Inferior parietal cortex (tissue), 1 donor: ENCODE measurements around the gene FSD1.

Experiments used
- DNase-seq: peaks from one replicate; pipeline ENCODE4 v3.0.0-alpha.2; 2016; ENCODE audit errors: extremely low spot score

The FSD1 gene

DNA sequence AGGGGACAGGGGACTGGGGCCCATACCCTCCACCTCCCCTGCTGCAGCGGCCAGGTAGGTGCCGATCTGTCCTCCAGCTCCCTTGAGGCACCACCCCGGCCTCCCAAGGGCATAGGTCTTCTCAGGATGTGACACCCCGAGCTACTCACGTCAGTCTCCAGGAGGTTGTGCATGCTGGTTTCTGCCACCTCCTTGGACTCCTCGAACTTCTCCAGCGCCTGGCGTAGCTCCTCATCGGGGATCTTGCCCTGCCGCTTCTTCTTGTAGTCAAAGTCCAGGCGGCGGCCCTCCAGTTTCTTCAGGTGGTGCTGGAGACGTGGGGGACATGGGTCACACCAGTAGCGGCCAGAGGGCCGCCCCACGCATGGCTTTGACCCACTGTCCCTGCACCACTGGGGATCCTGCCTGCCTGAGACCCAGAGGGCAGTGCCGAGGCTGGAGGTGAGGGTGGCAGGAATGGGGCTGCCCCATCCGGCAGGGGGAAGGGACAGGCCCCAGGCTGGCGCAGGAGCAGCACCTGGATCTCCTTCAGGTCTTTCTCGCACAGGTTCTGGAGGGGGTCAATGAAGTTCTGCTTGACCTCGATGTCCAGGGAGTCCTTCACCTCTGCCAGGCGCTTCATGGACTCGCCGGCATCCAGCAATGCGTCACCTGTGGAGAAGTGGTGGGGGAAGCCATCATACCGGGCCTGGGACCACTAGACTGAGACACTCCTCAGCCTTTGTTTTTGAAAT, 59.3 kb downstream of the FSD1 start:
- DNase-seq: no peak

- no peak for DNase-seq
Observed at GRCh38 chr19:4365341-4365740, 60.9 kb downstream of the FSD1 start.

- no peak for DNase-seq
Observed at GRCh38 chr19:4365791-4366665, 61.6 kb downstream of the FSD1 start.

GRCh38 chr19:4366666-4367335, 62.4 kb downstream of the FSD1 start:
- DNase-seq: no peak

DNA sequence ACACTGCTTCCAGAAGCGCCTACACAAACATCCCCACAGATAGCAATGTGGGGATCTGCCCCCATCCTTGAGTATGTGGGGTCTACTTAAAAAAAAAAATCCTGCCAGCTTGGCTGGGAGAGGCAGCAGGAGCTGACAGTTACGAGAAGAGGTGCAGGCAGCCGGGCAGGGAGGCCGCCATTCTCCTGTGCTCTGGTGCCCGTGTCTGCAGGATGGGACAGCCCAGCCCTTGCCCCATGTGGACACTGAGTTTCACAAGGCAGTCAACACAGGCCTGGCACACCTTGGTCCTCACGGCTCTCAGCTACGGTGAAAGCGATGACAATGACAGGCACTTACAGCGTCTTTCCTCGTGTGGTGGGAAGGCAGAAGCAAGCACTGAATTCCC, 62.9 kb downstream of the FSD1 start:
- no peak for DNase-seq

GRCh38 chr19:4367781-4368127, 63.4 kb downstream of the FSD1 start:
- no peak for DNase-seq

DNA sequence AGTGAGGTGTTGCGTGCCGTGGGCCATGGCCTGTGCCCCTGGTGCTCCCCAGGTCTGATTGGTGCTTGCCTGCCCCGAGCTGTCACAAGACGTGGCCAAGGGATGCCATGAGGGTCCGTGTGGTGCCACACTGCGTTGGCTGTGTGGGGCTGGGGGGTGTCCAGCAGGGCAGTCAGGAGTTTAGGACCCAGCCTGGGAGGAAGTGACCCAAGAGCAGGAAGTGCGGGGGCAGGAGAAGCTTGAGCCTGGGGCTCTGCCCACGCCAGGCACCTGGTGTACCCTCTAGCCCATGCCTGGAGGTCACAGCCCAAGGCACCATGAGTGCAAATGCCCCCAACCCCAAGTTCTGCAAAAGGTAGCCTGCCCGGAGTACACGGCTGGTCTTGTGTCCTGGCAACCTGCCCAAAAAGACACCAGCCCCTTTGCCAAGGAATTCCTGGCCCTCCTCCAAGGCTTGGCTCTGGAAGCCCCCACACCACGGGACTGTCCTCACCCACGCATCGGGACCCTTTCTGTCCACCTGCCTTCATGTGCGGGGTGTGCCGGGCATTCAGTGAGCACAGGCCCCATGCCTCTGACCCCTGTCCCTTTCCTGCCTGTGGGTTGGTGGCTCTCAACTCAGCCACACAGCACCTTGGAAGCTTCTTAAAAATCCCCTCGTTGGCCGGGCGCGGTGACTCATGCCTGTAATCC, 63.9 kb downstream of the FSD1 start:
- DNase-seq: no peak

DNA sequence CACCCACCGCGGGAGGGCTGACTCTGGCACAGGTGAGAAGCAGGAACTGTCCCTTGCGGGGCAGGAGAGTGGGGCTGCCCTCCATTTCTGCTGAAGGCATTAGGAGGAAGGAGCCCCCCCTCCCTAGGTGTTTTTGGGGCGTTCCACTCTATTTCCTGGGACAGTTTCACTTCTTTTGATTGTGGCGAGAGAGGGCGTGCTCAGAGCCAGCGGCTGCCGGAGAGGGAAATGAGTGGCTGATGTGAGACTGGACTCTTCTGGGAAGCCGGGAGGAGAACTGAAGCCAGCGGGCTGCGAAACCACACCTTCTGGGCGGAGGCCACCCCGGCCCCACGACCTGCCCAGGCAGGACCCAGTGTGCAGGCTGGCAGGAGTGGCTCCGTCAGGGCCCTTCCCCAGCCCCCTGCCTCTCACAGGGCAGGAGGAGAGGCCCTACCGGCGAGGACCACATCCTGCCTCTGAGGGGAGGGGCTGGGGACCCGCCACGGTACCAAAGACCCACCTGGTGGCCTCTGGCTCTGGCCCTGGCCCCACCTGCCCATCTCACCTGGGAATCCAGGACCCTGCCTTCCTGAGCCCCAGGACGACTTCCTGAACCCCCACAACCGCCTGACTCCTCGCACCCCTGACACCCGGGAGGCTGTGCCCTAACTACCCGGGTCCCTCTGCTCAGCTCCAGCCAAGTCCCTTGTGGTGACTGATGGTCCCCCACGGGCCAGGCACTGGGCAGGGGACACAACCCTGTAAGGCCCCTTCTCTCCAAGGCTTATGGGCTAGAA, 64.9 kb downstream of the FSD1 start:
- no peak for DNase-seq

GRCh38 chr19:4369888-4370260, 65.5 kb downstream of the FSD1 start:
- DNase-seq: peak; percentile 63

DNA sequence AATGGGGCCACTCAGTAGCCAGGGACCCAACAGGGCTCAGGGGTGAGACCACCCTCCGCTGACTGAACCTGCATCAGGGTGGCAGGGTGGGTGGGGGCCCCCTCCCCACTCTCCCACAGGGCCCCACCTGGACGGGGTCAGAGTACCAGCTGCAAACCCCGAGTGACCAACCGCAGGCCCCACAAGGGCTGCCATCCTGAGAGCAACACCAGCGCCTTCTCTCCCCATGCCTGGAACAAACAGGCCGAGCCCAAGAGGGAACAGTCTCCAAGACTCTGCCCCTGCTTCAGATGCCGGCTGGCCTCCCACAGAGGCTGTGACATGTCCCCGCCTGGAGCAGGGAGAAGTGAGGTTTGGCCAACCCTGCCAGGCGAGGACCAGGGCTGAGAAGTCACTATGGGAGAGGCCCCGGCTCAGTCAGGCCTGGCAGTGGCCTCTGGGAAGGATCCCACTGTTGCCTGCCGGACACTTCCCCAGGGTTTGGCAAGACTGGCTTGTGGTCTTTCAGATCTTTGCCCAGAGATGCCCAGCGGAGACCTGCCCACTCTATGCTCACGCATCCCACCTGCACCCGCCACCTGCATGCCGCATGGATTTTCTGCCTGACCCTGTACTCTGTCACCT, 66.1 kb downstream of the FSD1 start:
- no peak for DNase-seq

DNA sequence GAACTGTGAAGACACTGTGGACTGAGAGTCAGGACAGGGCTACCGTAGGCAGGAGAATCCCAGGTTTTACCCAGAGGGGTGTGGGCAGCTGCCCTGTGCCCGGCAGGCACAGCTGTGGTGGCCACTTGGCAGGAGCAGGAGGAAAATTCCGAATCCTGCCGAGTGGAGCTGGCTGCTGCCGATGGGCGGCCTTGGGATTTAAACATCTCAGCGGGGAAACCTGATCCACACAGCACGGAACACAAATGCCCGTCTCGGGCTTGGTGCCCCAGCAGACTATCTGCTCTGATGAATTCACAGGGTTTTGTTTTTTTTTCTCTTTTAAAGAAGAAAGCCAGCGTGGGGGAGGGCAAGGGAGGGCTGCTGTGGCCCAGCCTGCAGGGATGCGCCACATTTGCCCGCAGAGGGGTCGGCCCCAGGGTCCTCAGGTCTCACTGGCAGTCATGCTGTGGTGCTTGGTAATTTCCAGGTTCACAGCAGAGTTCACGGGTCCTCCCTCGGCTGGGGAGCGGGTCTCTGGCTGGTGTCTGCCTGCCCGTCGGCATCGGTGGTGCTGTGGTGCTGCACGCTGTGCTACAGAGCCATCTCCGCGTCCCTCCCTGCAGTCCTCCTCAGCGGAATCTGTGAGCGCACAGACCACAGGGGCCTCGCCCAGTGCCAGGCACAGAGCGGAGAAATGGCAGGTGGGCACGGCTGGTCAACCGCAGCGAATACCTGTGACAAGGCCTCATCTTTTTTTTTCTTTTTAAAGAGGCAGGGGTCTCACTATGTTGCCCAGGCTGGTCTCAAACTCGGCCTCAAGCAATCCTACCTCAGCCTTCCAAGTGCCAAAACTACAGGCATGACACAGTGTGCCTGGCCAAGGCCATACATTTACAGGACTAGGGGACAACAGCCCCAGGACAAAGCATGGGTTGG, 67.1 kb downstream of the FSD1 start:
- DNase-seq: no peak

DNA sequence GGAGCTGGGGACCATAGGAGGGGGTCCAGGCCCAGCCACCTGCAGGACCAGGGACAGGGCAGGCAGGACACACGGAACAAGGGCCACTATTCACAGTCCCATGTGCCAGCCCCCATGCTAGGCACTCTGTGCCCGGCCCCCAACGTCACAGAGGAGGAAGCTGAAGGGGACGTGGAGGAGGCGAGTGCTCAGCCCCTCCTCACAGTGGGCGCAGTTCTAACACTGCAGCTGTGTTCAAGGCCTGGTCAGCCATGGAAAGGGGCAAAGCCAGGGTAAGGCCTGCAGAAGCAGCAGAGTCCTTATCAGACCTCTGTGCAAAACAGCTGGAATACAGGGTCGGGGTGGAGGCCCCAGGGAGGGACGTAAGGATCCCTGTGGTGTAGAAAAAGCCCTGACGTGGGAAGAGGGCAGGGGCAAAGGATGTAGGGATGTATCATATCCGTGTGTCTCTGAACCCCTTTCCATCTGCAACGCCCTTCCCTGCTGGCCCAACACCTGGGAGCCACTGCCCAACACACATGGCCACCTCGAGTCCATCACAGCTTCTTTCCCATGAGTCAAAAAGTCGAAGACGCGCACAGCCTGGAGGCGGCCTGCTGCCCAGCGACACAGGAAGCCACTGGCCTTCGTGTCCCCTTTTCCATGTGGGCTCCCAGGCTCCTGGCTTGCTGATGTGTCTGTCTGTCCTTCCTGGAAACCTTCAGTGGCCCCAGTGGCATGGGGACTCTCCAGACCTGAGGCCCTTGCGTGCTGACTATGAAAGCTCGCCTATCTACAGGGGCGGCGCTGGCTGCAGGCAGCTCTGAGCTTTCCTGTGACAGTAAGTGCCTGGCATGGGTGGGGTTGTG, 68.0 kb downstream of the FSD1 start:
- no peak for DNase-seq

DNA sequence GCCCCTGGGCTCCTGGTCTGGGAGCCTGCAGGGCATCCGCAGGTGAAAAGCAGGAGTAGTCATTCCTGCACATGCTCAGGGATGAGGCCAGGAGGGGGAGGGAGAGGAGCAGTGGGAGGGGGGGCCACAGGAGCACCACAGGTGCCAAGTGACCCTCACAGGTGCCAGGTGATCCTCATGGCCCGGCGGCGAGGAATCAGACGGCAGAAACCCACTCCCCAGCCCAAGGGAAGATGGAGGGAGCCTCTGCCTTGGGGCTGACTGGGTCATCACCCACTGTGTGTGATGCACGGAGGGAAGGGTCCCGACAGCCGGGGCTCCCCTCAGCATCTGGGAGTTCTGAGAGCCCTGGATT, 68.6 kb downstream of the FSD1 start:
- DNase-seq: no peak
